NT2/D1 (cell line): ENCODE data around the gene KRTDAP.

Experiments used
- DNase-seq: peaks from one replicate; pipeline ENCODE4 v3.0.0-alpha.2; 2011; ENCODE audit warnings: low read depth, low spot score
- H3K27me3 ChIP-seq: 2 replicates; pipeline ENCODE4 v1.6.0; 2011; ENCODE audit warnings: mild to moderate bottlenecking; ENCODE audit not compliant: insufficient read length, insufficient read depth
- H3K36me3 ChIP-seq: 2 replicates; pipeline ENCODE4 v1.6.1; 2011; ENCODE audit warnings: mild to moderate bottlenecking, low read length, mixed read lengths; ENCODE audit not compliant: insufficient read depth, insufficient read length
- H3K4me1 ChIP-seq: 2 replicates; pipeline ENCODE4 v1.5.1; 2011; ENCODE audit not compliant: insufficient read depth, insufficient read length
- H3K4me3 ChIP-seq: 2 replicates; pipeline ENCODE4 v1.5.1; 2011; ENCODE audit warnings: low read depth; ENCODE audit not compliant: insufficient read length
- H3K9ac ChIP-seq: 2 replicates; pipeline ENCODE4 v1.6.0; 2011; ENCODE audit warnings: low read depth; ENCODE audit not compliant: insufficient read length
- H3K9me3 ChIP-seq: 2 replicates; pipeline ENCODE4 v1.5.1; 2011; ENCODE audit warnings: mild to moderate bottlenecking, low read length; ENCODE audit not compliant: insufficient read depth
- SUZ12 ChIP-seq: IDR thresholded peaks from 2 replicates; pipeline ENCODE4 v1.6.1; 2011; ENCODE audit not compliant: insufficient read length, insufficient read depth; ENCODE audit errors: extremely low read depth
- YY1 ChIP-seq: IDR thresholded peaks from 2 replicates; pipeline ENCODE4 v1.6.1; 2011; ENCODE audit not compliant: insufficient read length, insufficient read depth
- ZNF274 ChIP-seq: IDR thresholded peaks from 2 replicates; pipeline ENCODE4 v1.6.1; 2011; ENCODE audit warnings: mild to moderate bottlenecking, low read depth, low read length

The KRTDAP gene

GRCh38 chr19:35437406-35437951, 52.8 kb downstream of the KRTDAP start:
- no peak overlapping the region for H3K4me3 ChIP-seq
- H3K36me3 ChIP-seq, result no peaks in the 10 kb centered on the region
- DNase-seq, result no peak
- TF ChIP-seq SUZ12 (no peak), YY1 (no peak), ZNF274 (no peak)
- H3K4me1 ChIP-seq, result no peaks in the 10 kb centered on the region
- no peaks in the 10 kb centered on the region for H3K9me3 ChIP-seq
- H3K27me3 ChIP-seq, result no peaks in the 10 kb centered on the region
- H3K9ac ChIP-seq, result no peak overlapping the region
